IPS-18c (cell line): ENCODE results near the gene KCTD18.

Experiments
- H3K4me3 ChIP-seq: 2 replicates; pipeline ENCODE4 v1.7.0; 2013; ENCODE audit warnings: low read depth, mild to moderate bottlenecking, low read length, moderate library complexity; ENCODE audit not compliant: insufficient read depth
- H3K9me3 ChIP-seq: one replicate; pipeline ENCODE4 v1.6.1; 2013; ENCODE audit warnings: mild to moderate bottlenecking, low read length, moderate library complexity; ENCODE audit not compliant: control insufficient read depth, insufficient read depth

Gene KCTD18

DNA sequence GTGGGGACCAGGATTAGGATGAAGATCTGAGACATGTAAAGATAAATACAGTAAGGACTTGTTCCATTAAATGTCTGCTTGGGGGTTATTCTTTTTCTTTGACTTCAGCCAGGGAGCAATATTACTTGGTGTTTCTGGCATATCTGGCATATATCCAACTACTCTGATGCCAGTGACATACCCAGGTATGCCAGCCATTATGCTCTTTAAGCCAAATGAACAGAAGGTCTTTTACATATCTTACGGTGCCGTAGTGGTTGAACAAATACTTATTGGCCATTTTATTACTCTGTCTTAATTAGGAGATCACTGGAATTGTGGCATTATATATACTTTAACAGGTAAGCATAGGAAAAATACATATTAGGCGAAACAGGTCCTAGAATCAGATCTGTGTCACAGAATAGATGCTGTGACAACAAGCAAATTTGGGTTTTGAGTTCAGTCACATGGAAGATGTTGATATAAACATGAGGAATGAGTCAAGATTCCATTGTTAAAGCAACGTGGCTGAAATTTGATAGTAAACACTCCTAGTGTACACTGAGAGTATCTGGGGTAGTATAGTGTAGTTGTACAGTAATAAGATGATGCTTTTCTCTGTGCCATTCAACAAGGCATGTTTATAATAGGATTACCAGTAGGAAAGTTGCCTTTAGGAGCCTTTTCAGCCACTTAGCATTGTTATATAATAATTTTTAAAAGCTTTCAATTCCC is 62.6 kb downstream of the KCTD18 start:
- H3K4me3 ChIP-seq: no peak overlapping the region
- H3K9me3 ChIP-seq: no peaks in the 10 kb centered on the region

- H3K4me3 ChIP-seq: no peak overlapping the region
- H3K9me3 ChIP-seq: no peaks in the 10 kb centered on the region
These were observed 63.3 kb downstream of the KCTD18 start for GRCh38 chr2:200446612-200447011.

GRCh38 chr2:200445284-200445683 is 64.6 kb downstream of the KCTD18 start:
- H3K9me3 ChIP-seq: no peaks in the 10 kb centered on the region
- no peak overlapping the region for H3K4me3 ChIP-seq

DNA sequence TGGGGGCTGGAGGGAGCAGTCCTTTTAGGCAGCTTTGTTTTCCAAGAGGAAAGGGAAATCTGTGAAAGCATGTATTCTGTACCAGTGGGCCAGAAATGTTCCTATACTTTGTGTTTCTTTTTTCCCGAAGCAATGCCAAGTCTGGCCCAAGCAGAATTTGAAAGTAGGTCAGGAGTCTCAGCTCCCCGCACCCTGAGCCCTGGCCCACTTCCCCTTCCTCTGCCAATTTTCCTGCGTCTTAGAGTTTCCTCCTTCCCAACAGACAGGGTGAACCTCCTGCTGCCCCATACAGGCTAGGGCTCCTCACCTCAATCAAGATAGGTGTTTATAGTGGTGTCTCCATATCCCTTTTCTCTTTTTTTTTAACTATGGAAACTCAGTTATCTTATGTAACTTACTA is 65.3 kb downstream of the KCTD18 start:
- Histone ChIP-seq H3K9me3 (no peaks in the 10 kb centered on the region), H3K4me3 (no peak overlapping the region)

- no peak overlapping the region for H3K4me3 ChIP-seq
These were observed 66.0 kb downstream of the KCTD18 start for GRCh38 chr2:200443916-200444315.

GRCh38 chr2:200443376-200443775 is 66.5 kb downstream of the KCTD18 start:
- no peaks in the 10 kb centered on the region for H3K9me3 ChIP-seq
- no peak overlapping the region for H3K4me3 ChIP-seq

More at GRCh38 chr2:200443916-200444315, 66.0 kb downstream of the KCTD18 start:
- H3K9me3 ChIP-seq: no peaks in the 10 kb centered on the region

DNA sequence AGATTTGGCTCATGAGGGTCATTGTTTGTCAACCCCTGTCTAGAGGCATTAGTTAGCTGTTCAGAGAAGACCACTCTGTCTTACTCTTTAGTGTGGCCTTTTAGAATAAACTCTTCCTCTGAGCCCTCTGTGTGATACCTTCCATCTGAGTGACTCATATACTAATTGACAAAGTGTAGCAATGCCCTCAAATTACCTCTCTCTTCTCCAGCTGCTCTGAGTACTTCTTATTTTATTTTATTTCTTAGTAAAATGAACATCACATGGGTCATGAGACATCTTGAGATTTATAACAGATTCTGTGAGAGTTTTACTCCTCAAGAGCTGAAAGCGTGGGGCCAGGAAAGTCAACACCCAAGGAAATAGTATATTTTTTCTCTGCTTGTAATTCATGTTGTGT is 67.4 kb downstream of the KCTD18 start:
- Histone ChIP-seq H3K9me3 (no peaks in the 10 kb centered on the region), H3K4me3 (no peak overlapping the region)

- no peaks in the 10 kb centered on the region for H3K9me3 ChIP-seq
These were observed 69.9 kb downstream of the KCTD18 start for GRCh38 chr2:200439981-200440380.

More at GRCh38 chr2:200439981-200440380, 69.9 kb downstream of the KCTD18 start:
- H3K4me3 ChIP-seq: no peak overlapping the region
